Measurements from ENCODE around the gene GTF2A1L. TPM values are rescaled to one million over a fixed set of nuclear protein-coding genes. Genes with fewer than 3 reads are reported as not detected.

Gene GTF2A1L
- total and polyA plus RNA-seq, 2 donors (not counting 3 experiments of a cell fraction or from before 2014, with no cell fraction given), result 0.46 TPM; not detected in 1

GRCh38 chr2:48727560-48727959, 109.9 kb downstream of the GTF2A1L start:
- POLR2A ChIA-PET, result no interaction called here
- no peak for FAIRE-seq

GRCh38 chr2:48728295-48728694, 110.6 kb downstream of the GTF2A1L start:
- no peak for DNase-seq (ENCODE audit: low read depth, low spot score)
- H3K4me3 ChIP-seq (replicated peaks in 1 of 3; ENCODE audit: insufficient read depth in 1 of 3, low read depth in 1 of 3, low read length in 3 of 3), result no peak overlapping the region
- H4K20me1 ChIP-seq (replicated peaks; ENCODE audit: control insufficient read depth, extremely low read depth, insufficient read depth, low read length), result no peaks in the 10 kb centered on the region
- no peak overlapping the region for H2AFZ ChIP-seq (ENCODE audit: low read depth, low read length)
- no peaks in the 10 kb centered on the region for H3K36me3 ChIP-seq (ENCODE audit: control insufficient read depth in 2 of 2, extremely low read depth in 1 of 2, insufficient read depth in 2 of 2, low read length in 2 of 2)
- FAIRE-seq, result no peak
- TF ChIP-seq GATA2 (IDR thresholded peaks at IDR 0.05; ENCODE audit: insufficient read depth, insufficient read length, low read depth, low read length), result no peak
- no peak for TF ChIP-seq CTCF (IDR thresholded peaks at IDR 0.05; ENCODE audit: extremely low read depth in 1 of 2, insufficient read depth in 1 of 2, low read depth in 1 of 2, low read length in 2 of 2)
- no peak for TF ChIP-seq MAX (IDR thresholded peaks at IDR 0.05; ENCODE audit: insufficient read depth, insufficient read length)
- no peak for TF ChIP-seq EZH2 (IDR thresholded peaks at IDR 0.05; ENCODE audit: borderline replicate concordance, low read depth, low read length, severe bottlenecking)
- no peak for TF ChIP-seq MYC (IDR thresholded peaks at IDR 0.05; ENCODE audit: low read depth, low read length)
- TF ChIP-seq POLR2AphosphoS5 (IDR thresholded peaks at IDR 0.05; ENCODE audit: insufficient read depth, low read depth, low read length), result no peak
- POLR2A ChIA-PET, result no interaction called here
- H3K79me2 ChIP-seq (ENCODE audit: control insufficient read depth, insufficient read depth, low read length), result no peaks in the 10 kb centered on the region
- no peaks in the 10 kb centered on the region for H3K27me3 ChIP-seq (ENCODE audit: control insufficient read depth in 2 of 2, insufficient read depth in 2 of 2, low read length in 2 of 2)
- H3K9me3 ChIP-seq (replicated peaks; ENCODE audit: control insufficient read depth, insufficient read depth, low read length), result no peaks in the 10 kb centered on the region
- CTCF ChIA-PET, result no interaction called here
- H3K9me1 ChIP-seq (replicated peaks; ENCODE audit: control insufficient read depth, extremely low read depth, insufficient read depth, low read length), result no peaks in the 10 kb centered on the region
- dilution Hi-C loops (cut with MboI; ENCODE audit: extremely low pct_ligation_motif_present, low sequenced_read_pairs), result no loop called here
- H3K4me1 ChIP-seq (ENCODE audit: control insufficient read depth, extremely low read depth, insufficient read depth, low read length), result no peaks in the 10 kb centered on the region
- no peak overlapping the region for H3K9ac ChIP-seq (replicated peaks; ENCODE audit: extremely low read depth, insufficient read depth, low read length)
- BruUV-seq (replicated peaks), result no TSS peak
- intact Hi-C loops (cut with micrococcal nuclease), result no loop called here
- H3K4me2 ChIP-seq (ENCODE audit: insufficient read depth, low read length), result no peak overlapping the region
- no peak overlapping the region for H3K27ac ChIP-seq (ENCODE audit: insufficient read depth, low read depth, low read length)

More at GRCh38 chr2:48727560-48727959, 109.9 kb downstream of the GTF2A1L start:
- Histone ChIP-seq H4K20me1 (replicated peaks; ENCODE audit: control insufficient read depth, extremely low read depth, insufficient read depth, low read length) (no peaks in the 10 kb centered on the region), H3K4me1 (ENCODE audit: control insufficient read depth, extremely low read depth, insufficient read depth, low read length) (no peaks in the 10 kb centered on the region), H3K4me3 (replicated peaks in 1 of 3; ENCODE audit: insufficient read depth in 1 of 3, low read depth in 1 of 3, low read length in 3 of 3) (no peak overlapping the region), H3K9me3 (replicated peaks; ENCODE audit: control insufficient read depth, insufficient read depth, low read length) (no peaks in the 10 kb centered on the region), H3K79me2 (ENCODE audit: control insufficient read depth, insufficient read depth, low read length) (no peaks in the 10 kb centered on the region), H3K9ac (replicated peaks; ENCODE audit: extremely low read depth, insufficient read depth, low read length) (no peak overlapping the region), H3K27me3 (ENCODE audit: control insufficient read depth in 2 of 2, insufficient read depth in 2 of 2, low read length in 2 of 2) (no peaks in the 10 kb centered on the region), H2AFZ (ENCODE audit: low read depth, low read length) (no peak overlapping the region), H3K4me2 (ENCODE audit: insufficient read depth, low read length) (no peak overlapping the region), H3K9me1 (replicated peaks; ENCODE audit: control insufficient read depth, extremely low read depth, insufficient read depth, low read length) (no peaks in the 10 kb centered on the region), H3K36me3 (ENCODE audit: control insufficient read depth in 2 of 2, extremely low read depth in 1 of 2, insufficient read depth in 2 of 2, low read length in 2 of 2) (no peaks in the 10 kb centered on the region), H3K27ac (ENCODE audit: insufficient read depth, low read depth, low read length) (no peak overlapping the region)
- no peak for TF ChIP-seq FOS (IDR thresholded peaks at IDR 0.05; ENCODE audit: borderline replicate concordance, insufficient read depth, low read length)
- dilution Hi-C loops (cut with MboI; ENCODE audit: extremely low pct_ligation_motif_present, low sequenced_read_pairs) (no loop called here), intact Hi-C loops (cut with micrococcal nuclease) (no loop called here)
- no peak for DNase-seq (ENCODE audit: low read depth, low spot score)
- BruUV-seq (replicated peaks), result no TSS peak
- CTCF ChIA-PET, result no interaction called here
